HG03280 (cell line): Measurements from ENCODE around the gene COBL.

Experiments used
- ATAC-seq: cut with Tn5 transposase; IDR thresholded peaks from one replicate; pipeline ENCODE4 v1.9.1; 2021; ENCODE audit warnings: mild to moderate bottlenecking, moderate library complexity; ENCODE audit not compliant: unreplicated experiment

The COBL gene

GRCh38 chr7:51126813-51127617 is 189.6 kb downstream of the COBL start:
- ATAC-seq = no peak

- ATAC-seq = no peak
Observed at GRCh38 chr7:51126324-51126723, 190.3 kb downstream of the COBL start.

- ATAC-seq = no peak
Observed at GRCh38 chr7:51124321-51124720, 192.3 kb downstream of the COBL start.

GRCh38 chr7:51123322-51124019 is 193.1 kb downstream of the COBL start:
- no peak for ATAC-seq

GRCh38 chr7:51121931-51122425 is 194.6 kb downstream of the COBL start:
- ATAC-seq = no peak

- ATAC-seq = no peak
Observed at GRCh38 chr7:51121036-51121790, 195.4 kb downstream of the COBL start.

GRCh38 chr7:51118628-51119027 is 198.0 kb downstream of the COBL start:
- no peak for ATAC-seq

GRCh38 chr7:51114501-51114900 is 202.1 kb downstream of the COBL start:
- ATAC-seq = no peak

GRCh38 chr7:51113962-51114361 is 202.6 kb downstream of the COBL start:
- ATAC-seq = no peak

- no peak for ATAC-seq
Observed at GRCh38 chr7:51113560-51113959, 203.0 kb downstream of the COBL start.

- ATAC-seq = no peak
Observed at GRCh38 chr7:51111241-51111940, 205.2 kb downstream of the COBL start.

GRCh38 chr7:51108134-51108533 is 208.5 kb downstream of the COBL start:
- no peak for ATAC-seq

- no peak for ATAC-seq
Observed at GRCh38 chr7:51104278-51104677, 212.3 kb downstream of the COBL start.

- ATAC-seq = no peak
Observed at GRCh38 chr7:51103718-51104117, 212.9 kb downstream of the COBL start.

- ATAC-seq = no peak
Observed at GRCh38 chr7:51102828-51103227, 213.8 kb downstream of the COBL start.

GRCh38 chr7:51101111-51101757 is 215.4 kb downstream of the COBL start:
- ATAC-seq = no peak

- ATAC-seq = no peak
Observed at GRCh38 chr7:51090411-51090810, 226.2 kb downstream of the COBL start.

- no peak for ATAC-seq
Observed at GRCh38 chr7:51085034-51085692, 231.4 kb downstream of the COBL start.

GRCh38 chr7:51084121-51084520 is 232.5 kb downstream of the COBL start:
- ATAC-seq = no peak
